OCI-LY1 (cell line): ENCODE results near the gene MALT1.

Experiments
- H2AFZ ChIP-seq: fragments of 200-600 bp; sonication (generic), shearing (Covaris generic); 2 replicates; pipeline ENCODE4 v1.6.0; 2014; ENCODE audit warnings: antibody characterized with exemption, mild to moderate bottlenecking, low read length
- H3F3A ChIP-seq: fragments of 200-600 bp; sonication (generic), shearing (Covaris generic); 2 replicates; pipeline ENCODE4 v1.6.0; 2014; ENCODE audit warnings: mild to moderate bottlenecking, antibody characterized with exemption, low read length, moderate library complexity; ENCODE audit not compliant: insufficient read depth
- H3K27ac ChIP-seq: fragments of 200-600 bp; sonication (generic); 2 replicates; pipeline ENCODE4 v1.5.1; 2014; ENCODE audit warnings: low read length, mixed run types, mild to moderate bottlenecking, low read depth; ENCODE audit not compliant: poor library complexity, severe bottlenecking
- H3K27me3 ChIP-seq: fragments of 200-600 bp; sonication (generic); 2 replicates; pipeline ENCODE4 v1.6.0; 2014; ENCODE audit warnings: antibody characterized with exemption, mild to moderate bottlenecking, low read length, moderate library complexity; ENCODE audit not compliant: insufficient read depth
- H3K36me3 ChIP-seq: fragments of 200-600 bp; sonication (generic); 2 replicates; pipeline ENCODE4 v1.6.1; 2014; ENCODE audit warnings: mild to moderate bottlenecking, antibody characterized with exemption, low read length, moderate library complexity, mixed read lengths; ENCODE audit not compliant: insufficient read depth
- H3K4me1 ChIP-seq: fragments of 200-600 bp; sonication (generic); 2 replicates; pipeline ENCODE4 v1.5.1; 2014; ENCODE audit warnings: mild to moderate bottlenecking, low read length, moderate library complexity; ENCODE audit not compliant: insufficient read depth, severe bottlenecking
- H3K4me2 ChIP-seq: fragments of 200-600 bp; sonication (generic), shearing (Covaris generic); 2 replicates; pipeline ENCODE4 v1.6.1; 2014; ENCODE audit warnings: low read length
- H3K4me3 ChIP-seq: fragments of 200-600 bp; sonication (generic); 2 replicates; pipeline ENCODE4 v1.5.1; 2014; ENCODE audit warnings: low read length, low read depth, mild to moderate bottlenecking, mixed read lengths; ENCODE audit not compliant: poor library complexity, severe bottlenecking
- H3K79me2 ChIP-seq: fragments of 200-600 bp; shearing (Covaris generic); 2 replicates; pipeline ENCODE4 v1.6.1; 2016; ENCODE audit warnings: mixed run types, low read length, mixed read lengths; ENCODE audit not compliant: insufficient read depth
- H3K9ac ChIP-seq: fragments of 200-600 bp; sonication (generic), shearing (Covaris generic); 2 replicates; pipeline ENCODE4 v1.6.1; 2014; ENCODE audit warnings: mild to moderate bottlenecking, low read length, mixed read lengths
- H3K9me2 ChIP-seq: fragments of 200-600 bp; sonication (generic), shearing (Covaris generic); 2 replicates; pipeline ENCODE4 v1.6.1; 2014; ENCODE audit warnings: low read depth, mild to moderate bottlenecking, low read length, mixed read lengths
- H3K9me3 ChIP-seq: fragments of 200-600 bp; shearing (Covaris generic); 2 replicates; pipeline ENCODE4 v1.6.1; 2014; ENCODE audit warnings: low read length, mixed read lengths
- H4K20me1 ChIP-seq: fragments of 200-600 bp; sonication (generic), shearing (Covaris generic); 2 replicates; pipeline ENCODE4 v1.6.0; 2016; ENCODE audit warnings: mild to moderate bottlenecking, low read length; ENCODE audit not compliant: insufficient read depth
- CTCF ChIP-seq: fragments of 200-600 bp; sonication (generic), shearing (Covaris generic); IDR thresholded peaks from 2 replicates; pipeline ENCODE4 v1.5.1; 2017; ENCODE audit warnings: mild to moderate bottlenecking, antibody characterized with exemption, low read length, moderate library complexity, mixed read lengths
- EZH2 ChIP-seq: fragments of 200-600 bp; sonication (generic), shearing (Covaris generic); IDR thresholded peaks from 2 replicates; pipeline ENCODE4 v1.8.0; 2017; ENCODE audit warnings: borderline replicate concordance, mixed run types, mild to moderate bottlenecking, antibody characterized with exemption, low read length, moderate library complexity, mixed read lengths

MALT1 gene

GRCh38 chr18:58721566-58722239, 50.4 kb downstream of the MALT1 start:
- H3F3A ChIP-seq = no peaks in the 10 kb centered on the region
- no peak overlapping the region for H3K9ac ChIP-seq
- peaks cover 6% of the 10 kb centered on the region for H3K36me3 ChIP-seq
- H2AFZ ChIP-seq = no peak overlapping the region
- TF ChIP-seq CTCF (no peak), EZH2 (no peak)
- H3K4me3 ChIP-seq = no peak overlapping the region
- no peak overlapping the region for H3K27ac ChIP-seq
- H3K9me3 ChIP-seq = no peaks in the 10 kb centered on the region
- no peaks in the 10 kb centered on the region for H3K27me3 ChIP-seq
- no peaks in the 10 kb centered on the region for H4K20me1 ChIP-seq
- peaks cover 13% of the 10 kb centered on the region for H3K4me1 ChIP-seq
- H3K4me2 ChIP-seq = no peak overlapping the region
- no peaks in the 10 kb centered on the region for H3K79me2 ChIP-seq
- no peaks in the 10 kb centered on the region for H3K9me2 ChIP-seq

- no peaks in the 10 kb centered on the region for H3K9me3 ChIP-seq
- H3K4me3 ChIP-seq = no peak overlapping the region
- no peaks in the 10 kb centered on the region for H3K27me3 ChIP-seq
- H4K20me1 ChIP-seq = no peaks in the 10 kb centered on the region
- peaks cover 6% of the 10 kb centered on the region for H3K36me3 ChIP-seq
- no peak for TF ChIP-seq CTCF
- no peak for TF ChIP-seq EZH2
- no peak overlapping the region for H3K27ac ChIP-seq
- no peaks in the 10 kb centered on the region for H3K79me2 ChIP-seq
- no peak overlapping the region for H3K9ac ChIP-seq
- no peaks in the 10 kb centered on the region for H3K9me2 ChIP-seq
- no peaks in the 10 kb centered on the region for H3F3A ChIP-seq
- no peak overlapping the region for H3K4me2 ChIP-seq
- H2AFZ ChIP-seq = no peak overlapping the region
- H3K4me1 ChIP-seq = peaks cover 11% of the 10 kb centered on the region
Observed at GRCh38 chr18:58723810-58724602, 52.7 kb downstream of the MALT1 start.

GRCh38 chr18:58726671-58727070, 55.4 kb downstream of the MALT1 start:
- no peak overlapping the region for H2AFZ ChIP-seq

More at GRCh38 chr18:58726671-58727070, 55.4 kb downstream of the MALT1 start:
- Histone ChIP-seq H4K20me1 (no peaks in the 10 kb centered on the region), H3K9ac (no peak overlapping the region), H3K9me3 (no peaks in the 10 kb centered on the region), H3K79me2 (no peaks in the 10 kb centered on the region), H3K4me2 (no peak overlapping the region), H3K4me3 (no peak overlapping the region), H3K4me1 (peaks cover 7% of the 10 kb centered on the region), H3K36me3 (peaks cover 6% of the 10 kb centered on the region), H3K27ac (no peak overlapping the region), H3K27me3 (no peaks in the 10 kb centered on the region), H3K9me2 (no peaks in the 10 kb centered on the region), H3F3A (no peaks in the 10 kb centered on the region)
- no peak for TF ChIP-seq EZH2
- no peak for TF ChIP-seq CTCF
